Measurements from ENCODE around the gene PPP3R1.
A peak's percentile ranks its signal among the peaks of the same experiment; 100 is the strongest.

Gene PPP3R1

GRCh38 chr2:68151037-68151436 lies 101.3 kb downstream of the PPP3R1 start:
- Histone ChIP-seq H3K9me3 (ENCODE audit: insufficient read depth, low read depth, low read length) (no peaks in the 10 kb centered on the region), H3K4me2 (ENCODE audit: low read depth, low read length, poor library complexity, severe bottlenecking) (peak overlapping the region; percentile 15), H3K4me1 (ENCODE audit: insufficient read depth, low read length, poor library complexity, severe bottlenecking) (peaks cover 30% of the 10 kb centered on the region), H3K27me3 (ENCODE audit: insufficient read depth, low read length, poor library complexity, severe bottlenecking) (no peaks in the 10 kb centered on the region), H3K79me2 (ENCODE audit: insufficient read depth, low read length) (peaks cover 7% of the 10 kb centered on the region), H2AFZ (ENCODE audit: low read length) (no peak overlapping the region), H3K9me2 (replicated peaks; ENCODE audit: low read depth, low read length) (no peaks in the 10 kb centered on the region), H3K36me3 (ENCODE audit: insufficient read depth, low read length) (no peaks in the 10 kb centered on the region), H3F3A (ENCODE audit: low read depth) (no peaks in the 10 kb centered on the region), H3K4me3 (ENCODE audit: low read length, poor library complexity, severe bottlenecking) (no peak overlapping the region), H3K9ac (ENCODE audit: low read depth, low read length, poor library complexity, severe bottlenecking) (no peak overlapping the region), H4K20me1 (ENCODE audit: insufficient read depth, low read length, poor library complexity, severe bottlenecking) (no peaks in the 10 kb centered on the region)
- TF ChIP-seq CTCF (conservative IDR thresholded peaks at IDR 0.05; ENCODE audit: low read length): no peak
- no peak for TF ChIP-seq EZH2phosphoT487 (IDR thresholded peaks at IDR 0.05; ENCODE audit: borderline replicate concordance)

GRCh38 chr2:68141875-68142274 lies 110.5 kb downstream of the PPP3R1 start:
- Histone ChIP-seq H3K9me3 (ENCODE audit: insufficient read depth, low read depth, low read length) (no peaks in the 10 kb centered on the region), H2AFZ (ENCODE audit: low read length) (no peak overlapping the region), H3F3A (ENCODE audit: low read depth) (no peaks in the 10 kb centered on the region), H3K9me2 (replicated peaks; ENCODE audit: low read depth, low read length) (no peaks in the 10 kb centered on the region), H4K20me1 (ENCODE audit: insufficient read depth, low read length, poor library complexity, severe bottlenecking) (no peaks in the 10 kb centered on the region), H3K4me1 (ENCODE audit: insufficient read depth, low read length, poor library complexity, severe bottlenecking) (no peaks in the 10 kb centered on the region), H3K4me3 (ENCODE audit: low read length, poor library complexity, severe bottlenecking) (no peak overlapping the region), H3K9ac (ENCODE audit: low read depth, low read length, poor library complexity, severe bottlenecking) (no peak overlapping the region), H3K36me3 (ENCODE audit: insufficient read depth, low read length) (no peaks in the 10 kb centered on the region), H3K79me2 (ENCODE audit: insufficient read depth, low read length) (no peaks in the 10 kb centered on the region), H3K27me3 (ENCODE audit: insufficient read depth, low read length, poor library complexity, severe bottlenecking) (no peaks in the 10 kb centered on the region), H3K4me2 (ENCODE audit: low read depth, low read length, poor library complexity, severe bottlenecking) (no peak overlapping the region)
- TF ChIP-seq EZH2phosphoT487 (IDR thresholded peaks at IDR 0.05; ENCODE audit: borderline replicate concordance) (no peak), CTCF (conservative IDR thresholded peaks at IDR 0.05; ENCODE audit: low read length) (no peak)

GRCh38 chr2:68135448-68136320 lies 116.6 kb downstream of the PPP3R1 start:
- H3K9ac ChIP-seq (ENCODE audit: low read depth, low read length, poor library complexity, severe bottlenecking): no peak overlapping the region
- H2AFZ ChIP-seq (ENCODE audit: low read length): no peak overlapping the region
- H4K20me1 ChIP-seq (ENCODE audit: insufficient read depth, low read length, poor library complexity, severe bottlenecking): no peaks in the 10 kb centered on the region
- no peak overlapping the region for H3K4me2 ChIP-seq (ENCODE audit: low read depth, low read length, poor library complexity, severe bottlenecking)
- no peaks in the 10 kb centered on the region for H3K9me2 ChIP-seq (replicated peaks; ENCODE audit: low read depth, low read length)
- H3K9me3 ChIP-seq (ENCODE audit: insufficient read depth, low read depth, low read length): no peaks in the 10 kb centered on the region
- no peaks in the 10 kb centered on the region for H3K79me2 ChIP-seq (ENCODE audit: insufficient read depth, low read length)
- peaks cover 8% of the 10 kb centered on the region for H3K4me1 ChIP-seq (ENCODE audit: insufficient read depth, low read length, poor library complexity, severe bottlenecking)
- peaks cover 8% of the 10 kb centered on the region; the same call in 1 of the 2 replicates for H3F3A ChIP-seq (ENCODE audit: low read depth)
- TF ChIP-seq CTCF (conservative IDR thresholded peaks at IDR 0.05; ENCODE audit: low read length): no peak
- TF ChIP-seq EZH2phosphoT487 (IDR thresholded peaks at IDR 0.05; ENCODE audit: borderline replicate concordance): no peak
- no peaks in the 10 kb centered on the region for H3K36me3 ChIP-seq (ENCODE audit: insufficient read depth, low read length)
- no peak overlapping the region for H3K4me3 ChIP-seq (ENCODE audit: low read length, poor library complexity, severe bottlenecking)
- H3K27me3 ChIP-seq (ENCODE audit: insufficient read depth, low read length, poor library complexity, severe bottlenecking): no peaks in the 10 kb centered on the region
